ENCODE results near the gene ACR.

ACR gene

DNA sequence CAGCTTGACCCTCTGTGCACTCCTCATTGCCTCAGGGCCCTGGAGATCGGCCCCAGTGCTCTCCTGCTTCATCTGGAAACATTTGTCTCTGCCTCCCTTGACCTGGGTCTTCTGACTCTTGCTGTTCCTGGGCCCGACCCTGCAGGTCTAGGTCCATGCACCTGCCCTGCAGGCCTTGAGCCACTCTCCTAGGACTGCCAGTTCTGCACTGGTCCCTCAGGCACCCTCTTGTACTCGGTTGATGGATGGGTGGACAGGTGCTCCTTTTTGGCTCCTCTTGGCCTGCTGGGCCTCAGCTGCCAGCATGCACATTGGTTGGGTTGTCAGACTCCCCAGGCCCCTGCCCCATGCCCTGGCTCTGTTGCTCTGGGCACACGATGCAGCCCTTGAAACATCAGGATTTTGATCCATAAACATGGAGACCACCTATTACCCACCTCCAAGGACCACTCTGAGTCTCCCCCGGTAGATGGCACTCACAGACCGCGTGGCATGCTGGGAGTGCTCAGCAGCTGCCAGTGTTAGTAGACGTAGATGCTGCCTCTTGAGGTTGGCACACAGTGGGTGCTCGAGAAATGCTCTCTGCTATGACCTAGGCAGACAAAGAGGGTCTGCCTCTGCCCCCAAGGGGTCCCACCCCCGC lies 20.2 kb upstream of the ACR start:
- DNase-seq: peak in 1 of 14 donors; percentile 79

DNA sequence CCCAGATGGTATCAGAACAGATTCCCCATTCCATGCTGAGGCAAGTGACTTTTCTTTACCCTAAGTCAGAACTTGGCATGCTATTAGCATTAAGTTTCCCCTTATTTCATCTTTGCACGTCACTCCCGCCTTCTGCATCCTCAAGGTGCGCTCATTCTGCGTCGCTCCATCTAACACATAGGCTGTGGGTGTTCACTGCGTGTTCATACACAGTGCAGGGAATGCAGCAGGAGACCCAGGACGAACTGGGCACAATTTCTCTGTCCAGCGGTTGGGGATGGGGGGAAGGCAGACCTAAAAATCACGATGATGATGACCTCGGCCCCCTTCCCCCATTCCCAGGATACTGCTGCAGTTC lies 19.7 kb upstream of the ACR start:
- no peak for DNase-seq

GRCh38 chr22:50719814-50720300 lies 18.1 kb upstream of the ACR start:
- no peak for DNase-seq

- no peak for DNase-seq
These were observed 17.4 kb upstream of the ACR start for GRCh38 chr22:50720301-50721256.

DNA sequence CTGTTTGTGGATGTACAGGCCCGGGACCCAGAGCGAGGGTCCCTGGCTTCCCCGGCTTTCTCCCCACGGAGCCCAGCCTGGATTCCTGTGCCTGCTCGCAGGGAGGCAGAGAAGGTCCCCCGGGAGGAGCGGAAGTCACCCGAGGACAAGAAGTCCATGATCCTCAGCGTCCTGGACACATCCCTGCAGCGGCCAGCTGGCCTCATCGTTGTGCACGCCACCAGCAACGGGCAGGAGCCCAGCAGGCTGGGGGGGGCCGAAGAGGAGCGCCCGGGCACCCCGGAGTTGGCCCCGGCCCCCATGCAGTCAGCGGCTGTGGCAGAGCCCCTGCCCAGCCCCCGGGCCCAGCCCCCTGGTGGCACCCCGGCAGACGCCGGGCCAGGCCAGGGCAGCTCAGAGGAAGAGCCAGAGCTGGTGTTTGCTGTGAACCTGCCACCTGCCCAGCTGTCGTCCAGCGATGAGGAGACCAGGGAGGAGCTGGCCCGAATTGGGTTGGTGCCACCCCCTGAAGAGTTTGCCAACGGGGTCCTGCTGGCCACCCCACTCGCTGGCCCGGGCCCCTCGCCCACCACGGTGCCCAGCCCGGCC lies 16.7 kb upstream of the ACR start:
- DNase-seq: peak in 1 of 14 donors; percentile 70

DNA sequence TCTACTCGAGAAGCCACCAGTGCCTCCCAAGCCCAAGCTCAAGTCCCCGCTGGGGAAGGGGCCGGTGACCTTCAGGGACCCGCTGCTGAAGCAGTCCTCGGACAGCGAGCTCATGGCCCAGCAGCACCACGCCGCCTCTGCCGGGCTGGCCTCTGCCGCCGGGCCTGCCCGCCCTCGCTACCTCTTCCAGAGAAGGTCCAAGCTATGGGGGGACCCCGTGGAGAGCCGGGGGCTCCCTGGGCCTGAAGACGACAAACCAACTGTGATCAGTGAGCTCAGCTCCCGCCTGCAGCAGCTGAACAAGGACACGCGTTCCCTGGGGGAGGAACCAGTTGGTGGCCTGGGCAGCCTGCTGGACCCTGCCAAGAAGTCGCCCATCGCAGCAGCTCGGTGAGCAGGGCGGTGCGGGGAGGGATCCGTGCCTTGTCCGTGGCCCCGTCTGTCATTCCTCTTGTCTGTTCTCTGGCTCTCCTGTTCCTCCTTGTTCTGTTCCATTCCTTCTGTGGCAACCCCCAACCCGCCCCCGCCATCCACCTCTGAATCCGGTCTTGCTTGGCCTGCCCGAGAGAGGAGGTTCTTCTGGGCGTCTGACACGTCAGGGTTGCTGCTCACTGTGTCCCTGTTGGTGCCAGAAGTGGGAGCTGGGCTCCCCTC lies 15.8 kb upstream of the ACR start:
- peak in 1 of 14 donors; percentile 65 for DNase-seq

- no peak for DNase-seq
These were observed 15.1 kb upstream of the ACR start for GRCh38 chr22:50722716-50723428.

- DNase-seq: no peak
These were observed 14.0 kb upstream of the ACR start for GRCh38 chr22:50723991-50724390.

DNA sequence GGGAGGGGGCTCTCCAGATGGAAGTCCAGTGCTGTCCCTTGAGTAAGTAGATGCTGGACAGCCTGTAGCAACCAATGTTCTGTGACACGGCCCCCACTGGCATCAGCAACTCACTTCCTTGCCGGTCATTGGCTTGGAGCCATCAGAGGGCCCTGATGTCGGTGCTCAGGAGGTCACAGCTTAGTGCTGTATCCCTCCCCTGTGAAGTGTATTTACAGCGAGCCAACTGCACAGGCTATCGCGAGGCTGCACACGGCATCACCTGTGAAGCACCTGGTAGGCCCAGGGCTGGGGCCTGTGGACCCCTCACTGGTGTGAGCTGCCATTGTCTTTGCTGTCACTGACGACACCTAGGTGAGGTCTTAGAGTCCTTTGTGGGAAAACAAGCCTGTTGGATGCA lies 13.4 kb upstream of the ACR start:
- no peak for DNase-seq

GRCh38 chr22:50725597-50725996 lies 12.4 kb upstream of the ACR start:
- no peak for DNase-seq

DNA sequence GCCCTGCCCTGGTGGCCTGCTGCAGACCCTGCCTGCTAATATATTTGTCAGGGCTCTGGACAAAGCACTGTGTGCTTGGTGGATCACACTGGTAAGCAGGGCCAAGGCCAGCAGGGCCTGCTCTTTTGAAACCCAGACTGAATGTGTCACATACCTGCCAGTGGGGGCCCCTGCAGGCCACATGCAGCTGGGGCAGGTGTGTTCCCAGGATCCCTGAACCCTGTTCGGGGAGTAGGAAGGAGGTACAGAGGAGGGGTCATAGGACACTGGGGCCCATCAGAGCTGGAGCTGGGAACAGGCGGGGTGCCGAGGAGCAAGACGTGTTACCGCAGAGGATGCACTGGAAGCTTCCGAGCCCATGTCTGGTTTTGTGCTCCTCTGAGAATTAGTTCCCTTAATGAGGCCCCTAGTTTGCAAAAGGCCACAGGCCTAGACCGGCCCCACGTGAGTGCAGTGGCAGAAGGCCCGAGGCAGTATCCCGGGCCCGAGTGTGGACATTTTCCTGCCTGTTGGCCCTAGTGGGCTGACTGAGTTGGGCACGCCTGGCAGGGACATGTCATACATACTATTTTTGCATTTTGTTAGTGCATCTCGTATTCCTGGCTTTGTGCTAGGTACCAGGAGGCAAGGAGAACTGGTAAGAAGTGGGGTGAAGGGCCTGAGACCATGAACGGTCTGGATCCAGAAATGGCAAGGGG lies 11.2 kb upstream of the ACR start:
- DNase-seq: no peak

DNA sequence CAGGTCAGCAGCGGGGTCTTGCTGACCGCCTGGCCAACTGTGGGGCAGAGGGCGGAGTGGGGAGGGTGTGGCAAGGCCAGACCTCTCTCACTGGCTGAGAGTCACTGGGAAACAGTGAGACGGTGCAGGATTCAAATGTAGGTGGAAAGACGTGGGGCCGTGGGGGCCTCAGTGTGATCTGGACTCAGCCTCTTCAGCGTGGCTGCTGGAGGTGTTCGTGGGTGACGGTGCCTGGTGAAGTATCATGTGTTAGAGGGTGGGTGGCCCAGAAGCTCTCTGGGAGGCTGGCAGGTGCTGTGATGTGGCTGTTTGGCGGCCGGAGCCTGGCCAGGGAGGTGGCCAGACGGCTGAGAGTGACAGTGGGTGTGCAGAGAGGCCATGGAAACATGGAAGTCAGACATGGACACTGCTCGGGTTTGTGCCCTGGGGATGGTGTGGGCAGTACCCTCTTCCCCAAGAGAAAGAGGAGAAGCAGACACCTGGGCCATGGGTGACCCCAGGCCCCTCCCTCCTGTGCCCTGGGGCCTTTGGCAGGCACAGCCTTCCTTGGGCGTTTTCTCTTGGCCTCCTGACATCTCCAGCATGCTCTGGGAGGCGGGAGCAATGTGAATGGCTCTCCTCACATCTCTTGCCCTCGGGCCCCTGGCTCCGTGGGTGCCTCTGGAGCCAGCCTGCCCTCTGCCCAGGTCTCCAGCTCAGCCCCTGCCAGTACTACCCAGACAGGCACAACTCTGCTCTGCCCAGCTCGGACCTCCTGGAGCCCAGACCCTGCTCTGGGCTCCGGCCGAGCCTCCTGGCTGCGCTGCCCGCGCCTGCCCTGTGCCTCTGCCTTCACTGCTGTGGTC lies 10.1 kb upstream of the ACR start:
- DNase-seq: no peak

DNA sequence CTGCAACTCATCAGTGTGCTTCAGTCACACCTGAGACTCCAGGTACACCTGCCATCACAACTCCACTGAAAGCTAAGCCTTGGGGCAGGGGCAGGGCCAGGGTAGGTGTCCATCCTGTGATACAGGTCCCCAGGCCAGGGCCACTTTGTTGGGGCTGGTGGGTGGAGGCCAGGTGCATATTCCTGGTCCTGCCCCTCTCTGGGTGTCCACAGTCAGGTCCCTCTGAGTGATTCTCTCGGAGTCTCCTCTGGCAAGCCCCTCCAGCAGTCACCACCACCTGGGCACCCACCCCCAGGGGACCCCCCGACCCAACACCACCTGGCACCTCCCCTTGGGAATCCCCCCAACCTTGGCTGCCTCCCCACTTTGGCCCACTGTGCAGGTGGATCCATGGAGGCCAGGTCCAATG lies 9.5 kb upstream of the ACR start:
- no peak for DNase-seq

DNA sequence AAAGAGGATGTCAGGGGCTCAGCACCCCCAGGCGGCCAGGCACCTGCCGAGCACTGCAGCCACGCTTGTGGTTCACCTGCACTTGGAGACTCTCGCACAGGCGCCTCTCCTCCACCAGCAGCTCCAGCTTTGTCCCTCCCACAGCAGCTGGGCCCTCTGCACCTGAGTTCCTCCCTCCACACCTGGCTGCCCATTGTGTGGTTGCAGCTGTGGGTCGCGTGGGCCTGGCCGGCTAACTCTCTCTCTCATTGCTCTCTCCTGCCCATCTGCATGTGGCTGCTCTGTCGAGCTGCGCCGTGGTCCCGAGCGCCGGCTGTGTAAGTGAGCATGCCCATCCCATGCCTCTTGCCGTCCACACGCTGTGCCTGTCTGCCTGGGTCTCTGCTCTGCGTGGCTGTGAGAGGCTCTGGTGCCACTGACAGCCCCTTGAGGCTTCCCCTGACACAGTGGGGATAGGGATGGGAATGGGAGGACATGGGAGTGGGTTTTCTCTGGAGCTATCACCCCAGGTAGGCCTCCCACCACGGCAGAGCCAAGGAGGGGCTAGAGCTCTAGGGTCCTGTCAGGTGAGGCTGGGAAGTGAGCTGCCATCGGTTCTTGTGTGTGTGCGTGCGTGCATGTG lies 8.5 kb upstream of the ACR start:
- no peak for DNase-seq

- no peak for DNase-seq
These were observed 7.8 kb upstream of the ACR start for GRCh38 chr22:50730013-50730891.

- DNase-seq: no peak
These were observed 6.9 kb upstream of the ACR start for GRCh38 chr22:50730941-50731661.

DNA sequence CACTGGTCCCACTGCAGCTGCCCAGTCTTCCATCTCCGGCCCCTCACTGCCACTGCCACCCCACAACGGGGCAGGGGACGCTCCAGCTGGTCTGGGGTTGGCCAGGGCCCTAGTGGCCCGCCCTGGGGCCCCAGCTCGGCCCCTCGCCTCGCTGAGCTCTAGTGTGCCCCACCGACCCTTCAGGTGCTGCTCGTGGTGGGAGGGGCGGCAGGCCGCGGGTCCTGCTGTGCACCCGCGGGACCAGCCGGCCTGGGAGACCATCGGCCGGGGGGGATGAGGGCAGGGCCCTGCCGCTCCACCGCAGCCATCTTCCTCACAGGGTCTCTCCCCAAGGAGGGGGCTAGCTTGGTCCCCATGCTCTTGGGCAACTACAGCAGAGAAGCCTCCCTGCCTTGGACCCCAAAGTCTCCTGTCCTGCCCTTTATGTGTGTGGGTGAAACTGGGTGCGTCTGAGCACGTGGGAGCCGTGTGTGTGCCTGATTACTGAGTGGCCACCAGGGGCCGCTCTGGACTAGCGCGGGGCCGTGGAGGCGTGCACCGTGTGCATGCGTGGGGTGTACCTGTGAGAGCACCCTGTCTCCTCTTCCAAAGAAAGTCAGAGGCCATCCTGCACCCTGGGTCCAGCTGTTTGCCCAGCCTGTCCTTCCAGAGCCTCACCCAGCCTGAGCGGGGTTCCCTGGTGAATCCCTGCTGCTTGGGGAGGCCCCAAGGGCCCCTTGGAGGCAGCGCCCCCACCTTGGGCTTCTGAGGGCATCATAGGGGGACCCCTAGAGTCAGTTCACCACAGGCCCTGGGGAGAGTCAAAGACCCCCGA lies 6.0 kb upstream of the ACR start:
- DNase-seq: peak in 5 of 14 donors; percentile 15 to 37 (median 35)

Data from C1 segment of cervical spinal cord (tissue), 14 donors.